HG03469 (cell line): Measurements from ENCODE around the gene SYNGR1.

Source experiments
- ATAC-seq: cut with Tn5 transposase; IDR thresholded peaks from one replicate; pipeline ENCODE4 v1.9.1; 2021; ENCODE audit warnings: mild to moderate bottlenecking, moderate library complexity, moderate number of reproducible peaks; ENCODE audit not compliant: unreplicated experiment

SYNGR1 gene

GRCh38 chr22:39368461-39368911 is 18.7 kb downstream of the SYNGR1 start:
- ATAC-seq: no peak

- ATAC-seq: no peak
Measured at GRCh38 chr22:39369186-39369585, 19.4 kb downstream of the SYNGR1 start.

GRCh38 chr22:39369586-39369985 is 19.8 kb downstream of the SYNGR1 start:
- no peak for ATAC-seq

- no peak for ATAC-seq
Measured at GRCh38 chr22:39371732-39372131, 21.9 kb downstream of the SYNGR1 start.

GRCh38 chr22:39374191-39374590 is 24.4 kb downstream of the SYNGR1 start:
- ATAC-seq: no peak

GRCh38 chr22:39374801-39375200 is 25.0 kb downstream of the SYNGR1 start:
- no peak for ATAC-seq

GRCh38 chr22:39375646-39376045 is 25.9 kb downstream of the SYNGR1 start:
- no peak for ATAC-seq

- ATAC-seq: no peak
Measured at GRCh38 chr22:39379756-39380730, 30.3 kb downstream of the SYNGR1 start.

GRCh38 chr22:39381009-39381755 is 31.4 kb downstream of the SYNGR1 start:
- ATAC-seq: no peak

GRCh38 chr22:39381930-39382329 is 32.1 kb downstream of the SYNGR1 start:
- no peak for ATAC-seq

- no peak for ATAC-seq
Measured at GRCh38 chr22:39382410-39382809, 32.6 kb downstream of the SYNGR1 start.

GRCh38 chr22:39383841-39384625 is 34.2 kb downstream of the SYNGR1 start:
- ATAC-seq: no peak

- ATAC-seq: no peak
Measured at GRCh38 chr22:39384750-39385480, 35.1 kb downstream of the SYNGR1 start.

GRCh38 chr22:39388261-39389011 is 38.6 kb downstream of the SYNGR1 start:
- ATAC-seq: no peak

GRCh38 chr22:39389420-39389819 is 39.6 kb downstream of the SYNGR1 start:
- no peak for ATAC-seq

- ATAC-seq: no peak
Measured at GRCh38 chr22:39392341-39392948, 42.7 kb downstream of the SYNGR1 start.

- ATAC-seq: no peak
Measured at GRCh38 chr22:39395936-39396796, 46.4 kb downstream of the SYNGR1 start.

GRCh38 chr22:39396797-39397195 is 47.0 kb downstream of the SYNGR1 start:
- ATAC-seq: no peak
